ENCODE results near the gene UVRAG. TPM values are rescaled to one million over a fixed set of nuclear protein-coding genes. Genes with fewer than 3 reads are reported as not detected.

Gene UVRAG
- total and polyA plus RNA-seq, 2 donors (not counting 1 experiment from before 2014, with no cell fraction given) = 37.7 to 94.1 TPM

DNA sequence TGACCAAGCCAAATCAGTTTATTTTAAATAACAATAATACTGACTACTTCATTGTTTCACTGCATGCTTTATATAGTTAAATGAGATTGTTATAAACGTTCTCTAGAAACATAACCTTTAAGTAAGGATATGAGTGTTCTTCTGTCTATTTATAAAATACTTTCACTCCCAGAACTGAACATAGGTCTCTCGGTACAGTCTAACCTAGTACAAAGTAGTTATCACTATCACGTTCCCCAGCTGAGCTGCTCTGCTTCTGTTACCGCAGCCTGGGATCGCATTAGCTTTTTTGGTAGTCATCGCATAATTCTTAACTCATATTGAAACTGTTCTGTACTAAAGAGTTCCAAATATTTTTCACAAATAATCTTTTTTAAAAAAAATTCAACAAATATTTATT, 247.7 kb downstream of the UVRAG start:
- intact Hi-C loops (cut with micrococcal nuclease) = no loop called here
- ChIA-PET POLR2A (no interaction called here), CTCF (no interaction called here)
- TF ChIP-seq, protein P1, sequence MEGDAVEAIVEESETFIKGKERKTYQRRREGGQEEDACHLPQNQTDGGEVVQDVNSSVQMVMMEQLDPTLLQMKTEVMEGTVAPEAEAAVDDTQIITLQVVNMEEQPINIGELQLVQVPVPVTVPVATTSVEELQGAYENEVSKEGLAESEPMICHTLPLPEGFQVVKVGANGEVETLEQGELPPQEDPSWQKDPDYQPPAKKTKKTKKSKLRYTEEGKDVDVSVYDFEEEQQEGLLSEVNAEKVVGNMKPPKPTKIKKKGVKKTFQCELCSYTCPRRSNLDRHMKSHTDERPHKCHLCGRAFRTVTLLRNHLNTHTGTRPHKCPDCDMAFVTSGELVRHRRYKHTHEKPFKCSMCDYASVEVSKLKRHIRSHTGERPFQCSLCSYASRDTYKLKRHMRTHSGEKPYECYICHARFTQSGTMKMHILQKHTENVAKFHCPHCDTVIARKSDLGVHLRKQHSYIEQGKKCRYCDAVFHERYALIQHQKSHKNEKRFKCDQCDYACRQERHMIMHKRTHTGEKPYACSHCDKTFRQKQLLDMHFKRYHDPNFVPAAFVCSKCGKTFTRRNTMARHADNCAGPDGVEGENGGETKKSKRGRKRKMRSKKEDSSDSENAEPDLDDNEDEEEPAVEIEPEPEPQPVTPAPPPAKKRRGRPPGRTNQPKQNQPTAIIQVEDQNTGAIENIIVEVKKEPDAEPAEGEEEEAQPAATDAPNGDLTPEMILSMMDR (IDR thresholded peaks at IDR 0.05) = no peak
- TF ChIP-seq EZH2 (IDR thresholded peaks at IDR 0.05; ENCODE audit: borderline replicate concordance, insufficient read depth, low read depth, low read length, poor library complexity, severe bottlenecking) = no peak
- Mint-ChIP-seq H3K27ac (no peak overlapping the region), H3K27me3 (no peaks in the 10 kb centered on the region), H3K4me1 (no peaks in the 10 kb centered on the region), H3K9me3 (ENCODE audit: insufficient read depth) (no peaks in the 10 kb centered on the region), H3K4me3 (no peak overlapping the region)
- peaks cover 23% of the 10 kb centered on the region for H4K20me1 ChIP-seq (ENCODE audit: control insufficient read depth, insufficient read depth, low read length, poor library complexity, severe bottlenecking)
- no peak for DNase-seq
- H3K4me1 ChIP-seq (ENCODE audit: control insufficient read depth in 2 of 2, insufficient read depth in 2 of 2, low read length in 2 of 2) = no peaks in the 10 kb centered on the region
- H3K36me3 ChIP-seq (replicated peaks in 1 of 2; ENCODE audit: control extremely low read depth in 1 of 2, control insufficient read depth in 1 of 2, extremely low read depth in 1 of 2, insufficient read depth in 2 of 2, low read length in 1 of 2) = peaks cover 2 to 31% of the 10 kb centered on the region in 2 experiments
- H3K9ac ChIP-seq (ENCODE audit: low read length) = no peak overlapping the region
- ATAC-seq (ENCODE audit: low read depth) = no peak
- no peak overlapping the region for H3K4me2 ChIP-seq (replicated peaks; ENCODE audit: low read depth, low read length, poor library complexity, severe bottlenecking)
- H2AFZ ChIP-seq (ENCODE audit: insufficient read depth, low read depth, low read length, poor library complexity, severe bottlenecking) = no peak overlapping the region
- no peaks in the 10 kb centered on the region for H3K9me3 ChIP-seq (ENCODE audit: control extremely low read depth in 1 of 3, control insufficient read depth in 2 of 3, insufficient read depth in 1 of 3, low read length in 2 of 3)
- H3K27me3 ChIP-seq (replicated peaks in 1 of 4; ENCODE audit: control extremely low read depth in 1 of 4, control insufficient read depth in 3 of 4, insufficient read depth in 4 of 4, low read length in 3 of 4) = no peaks in the 10 kb centered on the region
- no peak overlapping the region for H3K4me3 ChIP-seq (ENCODE audit: control extremely low read depth in 1 of 5, extremely low read depth in 1 of 5, insufficient read depth in 1 of 5, low read depth in 2 of 5, low read length in 4 of 5)
- no CpG with 5 or more reads among the region's 6 CpGs for WGBS (ENCODE audit: insufficient coverage)
- H3K27ac ChIP-seq (ENCODE audit: low read length in 2 of 2) = no peak overlapping the region
- H3K79me2 ChIP-seq (ENCODE audit: control insufficient read depth, insufficient read depth, low read length) = peaks cover 17% of the 10 kb centered on the region

DNA sequence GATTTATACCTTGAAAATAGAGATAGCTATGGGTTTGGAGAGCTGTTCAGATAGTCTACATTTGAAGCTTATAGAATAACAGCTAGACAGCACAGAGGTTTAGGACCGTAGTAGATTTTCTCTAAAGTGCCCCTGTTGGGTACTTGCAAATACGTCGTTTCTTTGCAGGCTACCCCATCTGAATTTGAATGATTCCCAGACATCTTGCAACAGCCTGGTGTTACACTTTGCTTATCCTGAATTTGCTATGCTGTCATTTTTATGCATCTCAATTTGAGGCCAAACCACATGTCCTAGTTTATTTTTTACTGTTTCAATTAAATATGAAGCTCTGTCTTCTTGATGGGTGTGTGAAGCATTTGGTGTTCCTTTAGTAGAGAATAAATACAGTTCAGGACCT, 249.2 kb downstream of the UVRAG start:
- Histone ChIP-seq H3K27me3 (replicated peaks in 1 of 4; ENCODE audit: control extremely low read depth in 1 of 4, control insufficient read depth in 3 of 4, insufficient read depth in 4 of 4, low read length in 3 of 4) (no peaks in the 10 kb centered on the region), H4K20me1 (ENCODE audit: control insufficient read depth, insufficient read depth, low read length, poor library complexity, severe bottlenecking) (peaks cover 9% of the 10 kb centered on the region), H2AFZ (ENCODE audit: insufficient read depth, low read depth, low read length, poor library complexity, severe bottlenecking) (no peak overlapping the region), H3K4me3 (ENCODE audit: control extremely low read depth in 1 of 5, extremely low read depth in 1 of 5, insufficient read depth in 1 of 5, low read depth in 2 of 5, low read length in 4 of 5) (no peak overlapping the region), H3K4me2 (replicated peaks; ENCODE audit: low read depth, low read length, poor library complexity, severe bottlenecking) (no peak overlapping the region), H3K4me1 (ENCODE audit: control insufficient read depth in 2 of 2, insufficient read depth in 2 of 2, low read length in 2 of 2) (no peaks in the 10 kb centered on the region), H3K9me3 (ENCODE audit: control extremely low read depth in 1 of 3, control insufficient read depth in 2 of 3, insufficient read depth in 1 of 3, low read length in 2 of 3) (no peaks in the 10 kb centered on the region), H3K79me2 (ENCODE audit: control insufficient read depth, insufficient read depth, low read length) (peaks cover 12% of the 10 kb centered on the region), H3K9ac (ENCODE audit: low read length) (no peak overlapping the region), H3K27ac (ENCODE audit: low read length in 2 of 2) (no peak overlapping the region), H3K36me3 (replicated peaks in 1 of 2; ENCODE audit: control extremely low read depth in 1 of 2, control insufficient read depth in 1 of 2, extremely low read depth in 1 of 2, insufficient read depth in 2 of 2, low read length in 1 of 2) (peaks cover 1 to 41% of the 10 kb centered on the region in 2 experiments)
- TF ChIP-seq EZH2 (IDR thresholded peaks at IDR 0.05; ENCODE audit: borderline replicate concordance, insufficient read depth, low read depth, low read length, poor library complexity, severe bottlenecking) = no peak
- TF ChIP-seq, protein P1 (IDR thresholded peaks at IDR 0.05) = no peak
- no peak for DNase-seq
- Mint-ChIP-seq H3K4me1 (no peaks in the 10 kb centered on the region), H3K9me3 (ENCODE audit: insufficient read depth) (no peaks in the 10 kb centered on the region), H3K27me3 (no peaks in the 10 kb centered on the region), H3K4me3 (no peak overlapping the region), H3K27ac (no peak overlapping the region)
- no peak for ATAC-seq (ENCODE audit: low read depth)
- 100% methylated on average over 3 of the region's 3 CpGs for WGBS (ENCODE audit: insufficient coverage)
- ChIA-PET CTCF (no interaction called here), POLR2A (no interaction called here)
- intact Hi-C loops (cut with micrococcal nuclease) = no loop called here
